Activated CD8-positive, alpha-beta memory T cell treated with anti-CD3 and anti-CD28 coated beads, Interleukin-2, amount 50 U/mL, for 1 hour (primary cell): ENCODE data around the gene LRRTM4.
"Not testable (repeated sequence)": the region's sequence is repeated elsewhere in the genome, so short reads cannot be mapped to it uniquely, and the experiment has no call there.

Experiments
- DNase-seq: peaks from one replicate; pipeline ENCODE4 v3.0.0-alpha.2; 2020; ENCODE audit errors: extremely low read depth

LRRTM4 gene

GRCh38 chr2:76748581-76749296 lies 773.4 kb downstream of the LRRTM4 start:
- DNase-seq, result no peak

GRCh38 chr2:76745605-76746004 lies 776.6 kb downstream of the LRRTM4 start:
- no peak for DNase-seq

- no peak for DNase-seq
Observed at GRCh38 chr2:76737607-76738006, 784.6 kb downstream of the LRRTM4 start.

GRCh38 chr2:76733736-76734135 lies 788.4 kb downstream of the LRRTM4 start:
- DNase-seq, result no peak

GRCh38 chr2:76731157-76731556 lies 791.0 kb downstream of the LRRTM4 start:
- no peak for DNase-seq

GRCh38 chr2:76730021-76730420 lies 792.2 kb downstream of the LRRTM4 start:
- DNase-seq, result no peak

GRCh38 chr2:76721226-76721625 lies 801.0 kb downstream of the LRRTM4 start:
- no peak for DNase-seq

- no peak for DNase-seq
Observed at GRCh38 chr2:76713312-76713711, 808.9 kb downstream of the LRRTM4 start.

- no peak for DNase-seq
Observed at GRCh38 chr2:76711490-76711889, 810.7 kb downstream of the LRRTM4 start.

- DNase-seq, result no peak
Observed at GRCh38 chr2:76700894-76701293, 821.3 kb downstream of the LRRTM4 start.

- DNase-seq, result not testable (repeated sequence)
Observed at GRCh38 chr2:76697998-76698713, 824.0 kb downstream of the LRRTM4 start.
